Ramos (cell line): ENCODE data around the gene MAGEH1.

Source experiments
- in situ Hi-C: fragments of 300-500 bp; cut with MboI; formaldehyde crosslinking; loops from one replicate; pipeline ENCODE4 v1.14.3; 2022; ENCODE audit warnings: low sequenced_read_pairs; ENCODE audit not compliant: unreplicated experiment

The MAGEH1 gene

DNA sequence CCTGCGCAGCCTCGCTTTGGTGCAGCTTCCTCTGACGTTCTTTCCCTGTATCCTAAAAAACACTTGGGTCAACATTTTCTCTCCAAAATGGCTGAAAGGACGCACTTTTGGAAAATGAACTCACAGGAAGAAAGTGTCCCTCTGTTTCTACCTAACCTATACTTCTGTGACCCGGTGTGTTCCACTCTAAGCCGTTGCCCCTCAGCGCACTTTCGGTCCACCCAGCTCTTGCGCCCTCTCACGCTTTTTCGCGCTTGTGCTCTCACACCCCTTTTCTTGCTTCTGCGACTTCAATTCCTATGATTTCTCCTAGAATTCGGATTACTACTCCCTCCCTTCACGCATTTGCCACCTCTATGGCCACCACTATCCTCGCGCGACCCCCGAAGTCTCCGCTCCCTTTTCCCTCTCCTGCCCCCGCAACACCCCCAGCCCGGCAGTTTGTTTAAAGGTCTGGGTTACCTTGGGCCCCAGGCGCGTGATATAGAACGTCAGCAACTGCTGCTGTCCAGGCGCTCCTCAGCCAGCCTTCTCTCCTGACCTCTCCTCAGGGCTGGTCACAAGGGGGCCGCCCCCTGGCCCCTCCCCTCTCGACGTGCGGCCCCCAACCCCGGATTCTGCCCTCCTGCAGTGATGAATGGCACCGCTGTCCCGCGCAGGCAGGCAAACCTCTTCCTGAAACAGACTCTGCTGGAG is 37.5 kb downstream of the MAGEH1 start, which contains the start of gene USP51:
Gene USP51, minus strand, starts transcription at position 535 of the 696 bp plus-strand sequence. CDS start 909 bp downstream, outside the sequence.
- in situ Hi-C loops: no loop called here

DNA sequence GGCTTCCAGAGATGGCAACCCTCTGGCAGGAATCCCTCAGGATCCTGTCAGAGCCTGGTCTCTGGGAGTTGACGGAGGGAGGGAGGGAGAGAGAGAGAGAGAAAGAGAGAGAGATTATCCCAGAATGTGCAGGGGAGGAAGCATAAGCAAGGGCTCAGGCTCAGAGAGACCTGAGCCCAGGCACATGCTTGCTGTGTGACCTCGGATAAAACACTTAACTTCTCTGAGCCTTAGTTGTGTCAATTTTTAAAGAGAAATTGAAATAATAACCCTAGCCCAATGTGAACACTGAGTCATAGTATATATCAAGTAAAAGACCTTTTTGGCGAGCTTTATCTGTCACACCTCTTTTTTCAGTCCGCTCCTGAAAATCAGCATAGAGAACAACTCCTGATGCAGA is 38.2 kb downstream of the MAGEH1 start:
- in situ Hi-C loops: no loop called here

DNA sequence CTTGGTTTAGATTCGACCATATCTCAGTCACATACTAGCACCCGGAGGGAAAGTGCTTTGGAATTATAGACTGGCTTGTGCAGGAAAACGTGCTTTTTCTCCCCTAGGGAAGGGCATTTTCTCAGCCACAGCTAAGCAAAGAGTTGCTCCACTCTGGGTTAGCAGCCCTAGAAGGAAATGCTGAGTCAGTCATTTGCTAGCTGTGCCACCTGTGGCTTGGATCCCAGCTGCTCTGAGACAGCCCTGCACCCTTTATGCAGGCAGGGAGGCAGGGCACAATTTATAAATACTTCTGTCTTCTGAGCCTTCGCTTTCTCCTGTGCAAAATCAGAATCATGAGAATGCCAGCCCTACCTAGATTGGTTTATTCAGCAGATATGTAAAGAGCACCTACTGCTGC is 39.0 kb downstream of the MAGEH1 start:
- in situ Hi-C loops: no loop called here
